Cardiac muscle cell (in vitro differentiated cells and primary cell): ENCODE data around the gene CCDC14. TPM values are rescaled to one million over a fixed set of nuclear protein-coding genes. Genes with fewer than 3 reads are reported as not detected.
"Not testable (repeated sequence)": the region's sequence is repeated elsewhere in the genome, so short reads cannot be mapped to it uniquely, and the experiment has no call there.

ENCODE experiments used
- DNase-seq, 2 donors: peaks; one replicate each; pipeline versions ENCODE4 v3.0.0 to v3.0.0-alpha.2; 2010 to 2017; ENCODE audit warnings: low read depth in 1 of 2, low spot score in 1 of 2
- H3K27ac ChIP-seq: fragments of 200-600 bp; sonication (generic); 2 replicates; pipeline ENCODE4 v1.5.1; 2016
- H3K27me3 ChIP-seq: fragments of 200-600 bp; sonication (generic); 2 replicates; pipeline ENCODE4 v1.6.0; 2016; ENCODE audit warnings: control low read depth
- H3K36me3 ChIP-seq: fragments of 200-600 bp; sonication (generic); 2 replicates; pipeline ENCODE4 v1.5.1; 2016; ENCODE audit warnings: control low read depth
- H3K4me1 ChIP-seq: fragments of 200-600 bp; sonication (generic); 2 replicates; pipeline ENCODE4 v1.8.1; 2017; ENCODE audit warnings: low read depth, mild to moderate bottlenecking, mixed run types
- H3K4me3 ChIP-seq: fragments of 200-600 bp; sonication (generic); 2 replicates; pipeline ENCODE4 v1.5.1; 2016; ENCODE audit warnings: mild to moderate bottlenecking
- H3K9me3 ChIP-seq: fragments of 200-600 bp; sonication (generic); 2 replicates; pipeline ENCODE4 v1.5.1; 2017; ENCODE audit warnings: low read depth, mild to moderate bottlenecking, control low read depth
- polyA plus RNA-seq: library from polyadenylated mRNA; unstranded; fragments of >200 nt; fragmentation: Nextera tagmentation; extraction: Ambion mirVana; gene quantifications from 2 replicates; pipeline ENCODE4 v1.2.1, GENCODE V29; 2016
- total RNA-seq: library from RNA; depleted of rRNA; stranded (reverse); fragments of >200 nt; gene quantifications from 2 replicates; pipeline ENCODE4 v1.2.3, GENCODE V29; 2016
- TF ChIP-seq, protein P1 (sequence below): IDR thresholded peaks from 2 replicates; pipeline ENCODE4 v1.5.1; 2012; ENCODE audit warnings: low read depth, mild to moderate bottlenecking, low read length

CCDC14 gene
- total and polyA plus RNA-seq, 2 experiments from 2014 or later, result 16.9 to 45.5 TPM

- Histone ChIP-seq H3K27ac (no peak overlapping the region), H3K9me3 (no peaks in the 10 kb centered on the region), H3K4me3 (no peak overlapping the region), H3K4me1 (no peaks in the 10 kb centered on the region), H3K27me3 (peaks cover 53% of the 10 kb centered on the region), H3K36me3 (no peaks in the 10 kb centered on the region)
- TF ChIP-seq, protein P1, sequence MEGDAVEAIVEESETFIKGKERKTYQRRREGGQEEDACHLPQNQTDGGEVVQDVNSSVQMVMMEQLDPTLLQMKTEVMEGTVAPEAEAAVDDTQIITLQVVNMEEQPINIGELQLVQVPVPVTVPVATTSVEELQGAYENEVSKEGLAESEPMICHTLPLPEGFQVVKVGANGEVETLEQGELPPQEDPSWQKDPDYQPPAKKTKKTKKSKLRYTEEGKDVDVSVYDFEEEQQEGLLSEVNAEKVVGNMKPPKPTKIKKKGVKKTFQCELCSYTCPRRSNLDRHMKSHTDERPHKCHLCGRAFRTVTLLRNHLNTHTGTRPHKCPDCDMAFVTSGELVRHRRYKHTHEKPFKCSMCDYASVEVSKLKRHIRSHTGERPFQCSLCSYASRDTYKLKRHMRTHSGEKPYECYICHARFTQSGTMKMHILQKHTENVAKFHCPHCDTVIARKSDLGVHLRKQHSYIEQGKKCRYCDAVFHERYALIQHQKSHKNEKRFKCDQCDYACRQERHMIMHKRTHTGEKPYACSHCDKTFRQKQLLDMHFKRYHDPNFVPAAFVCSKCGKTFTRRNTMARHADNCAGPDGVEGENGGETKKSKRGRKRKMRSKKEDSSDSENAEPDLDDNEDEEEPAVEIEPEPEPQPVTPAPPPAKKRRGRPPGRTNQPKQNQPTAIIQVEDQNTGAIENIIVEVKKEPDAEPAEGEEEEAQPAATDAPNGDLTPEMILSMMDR, result no peak
- no peak for DNase-seq
Observed at GRCh38 chr3:123980539-123980938, 19.5 kb upstream of the CCDC14 start.

DNA sequence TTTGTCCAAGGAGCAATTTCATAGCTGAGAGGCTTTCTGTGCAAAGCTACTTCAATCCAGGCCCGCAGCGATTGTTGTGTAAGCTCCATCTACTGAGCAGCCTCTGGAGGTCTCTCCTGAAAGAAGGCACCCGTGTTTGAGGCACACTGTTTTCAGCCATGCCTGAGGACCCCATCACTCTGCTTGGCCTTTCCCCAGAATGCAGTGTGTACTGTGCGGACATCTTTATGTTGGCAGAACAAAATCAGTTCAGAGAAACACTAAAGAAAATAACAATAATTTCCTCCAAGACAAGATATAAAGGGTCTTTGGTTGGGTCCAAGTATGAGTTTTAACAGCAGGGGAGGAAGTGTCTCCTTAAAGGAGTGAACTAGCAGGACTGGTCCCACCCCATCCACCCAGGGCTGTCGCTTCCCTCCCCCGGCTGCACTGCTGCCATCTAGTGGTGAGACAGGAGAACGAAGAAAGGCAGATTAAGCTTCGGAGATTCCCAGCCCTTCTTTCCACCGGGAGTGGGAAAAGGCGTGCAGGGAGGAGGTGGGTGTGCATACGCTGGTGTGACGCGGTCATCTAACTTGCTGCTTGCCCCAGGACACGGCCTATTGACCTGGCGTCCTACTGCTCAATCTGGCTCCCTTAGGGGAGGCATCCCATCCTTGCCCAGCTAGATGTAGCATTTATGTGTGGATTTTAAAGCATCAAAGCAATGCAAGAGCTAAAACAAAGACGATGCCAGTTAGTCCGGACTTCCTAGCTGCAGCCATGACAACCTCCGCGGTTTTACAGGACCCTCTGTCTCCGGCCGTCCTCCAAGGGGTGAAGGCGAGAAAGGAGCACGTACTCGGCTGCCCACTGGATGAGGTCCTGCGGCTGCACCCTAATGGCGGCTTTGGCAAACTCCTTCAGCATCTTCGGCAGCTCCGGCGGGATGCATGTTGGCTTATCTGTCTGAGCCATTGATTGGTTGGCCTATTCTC lies 18.8 kb upstream of the CCDC14 start:
- not testable (repeated sequence) for H3K9me3 ChIP-seq, H3K4me1 ChIP-seq, H3K36me3 ChIP-seq, H3K27ac ChIP-seq
- H3K4me3 ChIP-seq, result peak overlapping the region; percentile 11
- DNase-seq, result peak; percentile 36 to 46
- H3K27me3 ChIP-seq, result peaks cover 49% of the 10 kb centered on the region
- TF ChIP-seq, protein P1, result peak; percentile 63

DNA sequence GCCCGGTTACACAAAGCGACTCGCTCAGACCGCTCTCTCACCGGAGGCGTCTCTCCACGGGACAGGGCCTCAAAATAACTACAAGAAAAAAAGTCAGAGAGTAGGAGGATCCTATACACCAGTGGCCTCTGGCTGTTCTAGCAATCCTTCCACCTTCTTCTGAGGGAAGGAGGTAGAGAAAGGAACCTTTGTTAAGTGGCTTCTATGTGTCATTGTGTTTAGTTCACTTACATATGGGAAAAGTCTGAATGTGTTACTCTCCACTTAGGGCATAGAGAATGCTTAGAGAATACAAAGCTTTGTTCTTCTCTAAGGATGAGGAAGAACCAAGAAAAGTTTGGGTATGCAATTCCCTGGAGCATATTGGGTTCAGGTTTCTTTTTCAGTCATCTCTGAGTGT lies 15.9 kb upstream of the CCDC14 start:
- DNase-seq, result not testable (repeated sequence)

GRCh38 chr3:123976181-123976898 lies 15.3 kb upstream of the CCDC14 start:
- not testable (repeated sequence) for H3K36me3 ChIP-seq, H3K27ac ChIP-seq, H3K4me3 ChIP-seq, H3K4me1 ChIP-seq, H3K9me3 ChIP-seq
- DNase-seq, result peak in 1 of 2 donors; percentile 52
- peaks cover 21% of the 10 kb centered on the region for H3K27me3 ChIP-seq

More for the DNA sequence above, 15.9 kb upstream of the CCDC14 start:
- not testable (repeated sequence) for H3K36me3 ChIP-seq, H3K4me1 ChIP-seq, H3K27ac ChIP-seq, H3K9me3 ChIP-seq, H3K4me3 ChIP-seq
- H3K27me3 ChIP-seq, result peaks cover 25% of the 10 kb centered on the region

DNA sequence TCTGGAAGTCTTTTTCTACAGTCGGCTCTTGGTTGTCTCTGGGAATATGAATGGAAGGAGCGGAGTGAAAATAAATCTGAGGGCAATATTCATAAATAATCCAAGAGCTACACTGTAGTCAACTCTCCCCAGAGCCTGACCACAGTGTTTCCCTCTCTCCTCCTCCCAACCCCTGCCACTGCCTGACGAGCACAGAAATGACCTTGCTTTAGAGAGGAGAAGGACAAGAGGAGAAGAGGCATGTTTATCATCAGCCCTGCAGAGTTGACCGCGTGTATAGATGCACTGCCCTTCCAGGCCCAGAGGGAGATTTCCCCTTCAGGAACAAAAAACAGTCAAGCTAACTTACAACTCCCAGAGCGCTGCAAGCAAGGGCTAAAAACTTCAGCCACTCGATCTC lies 14.0 kb upstream of the CCDC14 start:
- H3K4me3 ChIP-seq, H3K27ac ChIP-seq, H3K9me3 ChIP-seq, H3K4me1 ChIP-seq, DNase-seq, H3K36me3 ChIP-seq: not testable (repeated sequence)
- H3K27me3 ChIP-seq, result peaks cover 20% of the 10 kb centered on the region

DNA sequence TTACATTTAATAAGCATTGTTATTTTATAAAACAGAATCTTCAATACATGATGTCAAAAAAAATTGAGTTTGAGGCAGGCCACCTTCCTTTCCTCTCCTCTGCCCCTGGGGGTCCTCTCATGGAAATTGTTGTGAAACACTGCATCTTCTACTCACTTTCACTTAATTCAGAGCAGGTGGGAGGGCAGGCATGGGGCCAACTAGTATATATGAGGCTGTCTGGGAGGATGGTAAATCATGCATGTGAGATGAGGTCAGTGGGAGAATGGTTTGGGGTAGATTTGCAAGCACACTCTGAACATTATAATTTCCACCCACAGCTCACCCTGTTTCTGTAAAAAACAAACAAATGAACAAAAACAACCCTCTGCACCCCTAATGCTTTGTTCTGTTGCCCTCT lies 10.4 kb upstream of the CCDC14 start:
- no peak for DNase-seq
- no peaks in the 10 kb centered on the region for H3K4me1 ChIP-seq
- TF ChIP-seq, protein P1, result no peak
- peaks cover 25% of the 10 kb centered on the region for H3K27me3 ChIP-seq
- H3K36me3 ChIP-seq, result no peaks in the 10 kb centered on the region
- H3K9me3 ChIP-seq, result no peaks in the 10 kb centered on the region
- H3K4me3 ChIP-seq, result no peak overlapping the region
- no peak overlapping the region for H3K27ac ChIP-seq

- H3K36me3 ChIP-seq, H3K4me1 ChIP-seq, H3K27ac ChIP-seq, H3K9me3 ChIP-seq, H3K4me3 ChIP-seq, DNase-seq: not testable (repeated sequence)
- peaks cover 43% of the 10 kb centered on the region for H3K27me3 ChIP-seq
Observed at GRCh38 chr3:123967260-123967659, 6.2 kb upstream of the CCDC14 start.

- not testable (repeated sequence) for H3K27ac ChIP-seq, H3K4me3 ChIP-seq, H3K9me3 ChIP-seq, H3K36me3 ChIP-seq, DNase-seq, H3K4me1 ChIP-seq
- peaks cover 48% of the 10 kb centered on the region for H3K27me3 ChIP-seq
Observed at GRCh38 chr3:123966799-123967198, 5.8 kb upstream of the CCDC14 start.

DNA sequence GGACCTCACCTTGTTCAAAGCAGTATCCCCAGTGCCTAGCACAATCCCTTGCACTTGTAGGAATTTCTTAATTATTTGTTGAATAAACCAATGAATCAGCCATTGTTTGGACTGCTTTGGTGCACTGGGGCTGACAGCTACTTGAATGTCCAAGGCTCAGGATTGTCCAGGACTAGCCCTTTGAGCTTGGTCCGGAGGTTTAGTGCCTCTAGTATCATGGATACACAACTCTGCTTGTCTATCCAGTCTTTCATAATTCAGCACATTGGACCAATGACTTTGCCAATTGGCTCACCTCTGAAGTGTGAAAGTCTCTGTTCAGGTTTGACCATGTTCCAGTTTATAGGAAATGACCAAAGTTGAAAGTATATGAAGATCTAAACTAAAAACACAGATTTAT lies 3.8 kb upstream of the CCDC14 start:
- H3K4me1 ChIP-seq, H3K9me3 ChIP-seq, H3K27ac ChIP-seq, DNase-seq, H3K36me3 ChIP-seq, H3K4me3 ChIP-seq: not testable (repeated sequence)
- H3K27me3 ChIP-seq, result peaks cover 34% of the 10 kb centered on the region
